BLaER1 (cell line): ENCODE data around the gene TAS2R1.
A peak's percentile ranks its signal among the peaks of the same experiment; 100 is the strongest.

Source experiments
- H3K27ac ChIP-seq: shearing (Covaris generic); formaldehyde crosslinking; 2 replicates; pipeline ENCODE4 v1.8.1; 2022
- H3K27me3 ChIP-seq: shearing (Covaris generic); formaldehyde crosslinking; 2 replicates; pipeline ENCODE4 v1.8.1; 2022
- H3K36me3 ChIP-seq: shearing (Covaris generic); formaldehyde crosslinking; 2 replicates; pipeline ENCODE4 v1.8.1; 2022
- H3K4me1 ChIP-seq: shearing (Covaris generic); formaldehyde crosslinking; 2 replicates; pipeline ENCODE4 v1.8.1; 2022
- H3K4me2 ChIP-seq: shearing (Covaris generic); formaldehyde crosslinking; 2 replicates; pipeline ENCODE4 v1.8.1; 2022
- H3K4me3 ChIP-seq: shearing (Covaris generic); formaldehyde crosslinking; 2 replicates; pipeline ENCODE4 v1.8.1; 2022
- H3K9ac ChIP-seq: shearing (Covaris generic); formaldehyde crosslinking; 2 replicates; pipeline ENCODE4 v1.8.1; 2022
- H3K9me3 ChIP-seq: shearing (Covaris generic); formaldehyde crosslinking; 2 replicates; pipeline ENCODE4 v1.8.1; 2022
- H4K20me1 ChIP-seq: shearing (Covaris generic); formaldehyde crosslinking; 2 replicates; pipeline ENCODE4 v1.8.1; 2022
- Cebpa-rat ChIP-seq: shearing (Covaris generic); IDR thresholded peaks from 2 replicates; pipeline ENCODE4 v1.8.1; 2022

The TAS2R1 gene

DNA sequence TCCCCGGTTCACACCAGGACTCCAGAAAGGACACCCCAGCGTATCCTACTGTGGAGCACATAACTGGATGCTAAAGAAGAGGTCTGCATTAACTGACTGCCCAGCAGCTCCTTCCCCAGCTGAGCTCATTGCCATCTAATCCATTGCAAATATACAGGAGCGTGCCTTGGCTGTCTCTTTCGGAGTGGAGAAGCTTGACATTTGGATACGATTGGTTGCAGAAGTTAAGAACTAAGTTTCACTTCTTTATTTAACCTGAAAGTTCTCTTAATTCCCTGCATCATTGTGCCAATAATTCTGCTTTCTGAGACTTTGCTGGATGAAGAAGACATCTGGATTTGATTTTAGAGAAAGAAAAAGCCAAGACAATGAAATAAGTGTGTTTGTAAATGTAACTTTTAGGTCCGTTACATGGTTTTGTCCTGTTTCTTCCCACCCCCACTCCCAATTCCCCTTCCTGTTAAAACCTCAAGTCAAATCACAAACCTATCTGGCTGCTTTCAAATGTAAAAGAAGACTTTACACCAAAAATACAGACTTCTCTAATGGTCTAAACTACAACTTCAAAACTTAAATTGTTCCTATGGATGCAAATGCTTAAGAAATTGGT is 33.9 kb downstream of the TAS2R1 start:
- Histone ChIP-seq H3K4me2 (peak overlapping the region; percentile 34), H3K9ac (no peak overlapping the region), H3K4me1 (peaks cover 12% of the 10 kb centered on the region), H3K27me3 (no peaks in the 10 kb centered on the region), H3K4me3 (no peak overlapping the region), H3K27ac (no peak overlapping the region), H3K36me3 (no peaks in the 10 kb centered on the region), H3K9me3 (no peaks in the 10 kb centered on the region), H4K20me1 (no peaks in the 10 kb centered on the region)
- TF ChIP-seq Cebpa-rat: no peak

DNA sequence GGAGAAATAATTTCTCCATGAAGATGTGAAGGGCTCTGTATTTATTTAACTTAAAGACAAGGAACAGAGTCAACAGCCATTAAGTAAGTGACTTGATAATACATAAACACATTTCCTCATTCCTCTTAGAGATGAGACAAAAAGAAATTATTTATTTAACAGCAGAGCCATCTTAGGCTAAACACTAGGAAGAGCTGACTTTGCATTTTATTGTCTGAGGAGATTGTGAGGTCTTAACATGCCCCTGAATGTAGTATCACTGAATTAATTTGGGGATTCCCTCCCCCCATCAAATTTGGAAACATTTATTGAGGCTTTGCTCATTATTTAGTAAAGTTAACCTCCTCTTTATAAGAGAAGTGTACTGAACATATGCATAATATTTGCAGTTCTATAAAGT is 35.2 kb downstream of the TAS2R1 start:
- no peak overlapping the region for H3K27ac ChIP-seq
- no peaks in the 10 kb centered on the region for H3K9me3 ChIP-seq
- H3K4me2 ChIP-seq: no peak overlapping the region
- TF ChIP-seq Cebpa-rat: no peak
- peaks cover 12% of the 10 kb centered on the region for H3K4me1 ChIP-seq
- no peaks in the 10 kb centered on the region for H4K20me1 ChIP-seq
- H3K9ac ChIP-seq: no peak overlapping the region
- no peaks in the 10 kb centered on the region for H3K27me3 ChIP-seq
- no peak overlapping the region for H3K4me3 ChIP-seq
- no peaks in the 10 kb centered on the region for H3K36me3 ChIP-seq

GRCh38 chr5:9589049-9589835 is 40.9 kb downstream of the TAS2R1 start:
- Histone ChIP-seq H3K36me3 (no peaks in the 10 kb centered on the region), H3K4me3 (no peak overlapping the region), H3K9me3 (no peaks in the 10 kb centered on the region), H3K27ac (no peak overlapping the region), H3K27me3 (no peaks in the 10 kb centered on the region), H3K4me2 (no peak overlapping the region), H3K9ac (no peak overlapping the region), H4K20me1 (no peaks in the 10 kb centered on the region), H3K4me1 (no peaks in the 10 kb centered on the region)
- TF ChIP-seq Cebpa-rat: no peak

- H3K9ac ChIP-seq: no peak overlapping the region
- H3K4me2 ChIP-seq: no peak overlapping the region
- no peaks in the 10 kb centered on the region for H3K27me3 ChIP-seq
- no peak overlapping the region for H3K4me3 ChIP-seq
- TF ChIP-seq Cebpa-rat: no peak
- no peaks in the 10 kb centered on the region for H3K36me3 ChIP-seq
- H4K20me1 ChIP-seq: no peaks in the 10 kb centered on the region
- no peak overlapping the region for H3K27ac ChIP-seq
- no peaks in the 10 kb centered on the region for H3K9me3 ChIP-seq
- H3K4me1 ChIP-seq: no peaks in the 10 kb centered on the region
These were observed 41.9 kb downstream of the TAS2R1 start for GRCh38 chr5:9588254-9588653.

- Histone ChIP-seq H3K27ac (no peak overlapping the region), H3K27me3 (no peaks in the 10 kb centered on the region), H3K4me1 (no peaks in the 10 kb centered on the region), H3K4me2 (no peak overlapping the region), H4K20me1 (no peaks in the 10 kb centered on the region), H3K9ac (no peak overlapping the region), H3K4me3 (no peak overlapping the region), H3K36me3 (no peaks in the 10 kb centered on the region), H3K9me3 (no peaks in the 10 kb centered on the region)
- no peak for TF ChIP-seq Cebpa-rat
These were observed 43.0 kb downstream of the TAS2R1 start for GRCh38 chr5:9587135-9587534.

DNA sequence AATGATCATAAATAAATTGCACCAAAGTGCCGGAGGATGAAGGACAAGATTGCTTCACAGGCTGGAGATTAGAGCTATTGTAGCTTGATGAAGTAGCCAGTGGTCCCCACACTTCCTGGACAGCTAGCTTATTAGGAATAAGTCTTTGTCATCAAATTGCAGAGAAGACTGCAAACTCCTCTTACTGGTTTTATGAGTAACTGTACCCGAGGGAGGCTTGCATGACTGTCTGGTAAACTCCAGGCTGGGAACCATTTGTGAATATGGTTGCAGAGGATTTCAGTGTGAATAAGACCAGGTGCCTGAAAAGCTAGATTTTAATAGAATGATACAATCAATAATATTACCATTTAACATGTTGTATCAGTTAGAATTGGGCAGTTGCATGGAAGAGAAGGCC is 47.7 kb downstream of the TAS2R1 start:
- H3K9me3 ChIP-seq: no peaks in the 10 kb centered on the region
- H3K36me3 ChIP-seq: no peaks in the 10 kb centered on the region
- H3K4me3 ChIP-seq: no peak overlapping the region
- no peak overlapping the region for H3K9ac ChIP-seq
- H3K4me2 ChIP-seq: no peak overlapping the region
- H3K27ac ChIP-seq: no peak overlapping the region
- H4K20me1 ChIP-seq: no peaks in the 10 kb centered on the region
- no peak for TF ChIP-seq Cebpa-rat
- H3K27me3 ChIP-seq: no peaks in the 10 kb centered on the region
- no peaks in the 10 kb centered on the region for H3K4me1 ChIP-seq
